ENCODE data around the gene TEKT1. TPM values are rescaled to one million over a fixed set of nuclear protein-coding genes. Genes with fewer than 3 reads are reported as not detected.
A peak's percentile ranks its signal among the peaks of the same experiment; 100 is the strongest.

Gene TEKT1
- total and polyA plus RNA-seq, 9 donors = 0.07 to 0.43 (median 0.18) TPM; not detected in 5

GRCh38 chr17:6772016-6772415 lies 59.5 kb downstream of the TEKT1 start:
- WGBS (ENCODE audit: insufficient coverage) = no CpG with 5 or more reads among the region's 1 CpG
- Histone ChIP-seq H3K27me3 (ENCODE audit: control insufficient read depth, insufficient read depth, low read length) (peaks cover 20% of the 10 kb centered on the region), H3K27ac (ENCODE audit: low read length) (no peak overlapping the region), H3K4me1 (ENCODE audit: control insufficient read depth, insufficient read depth, low read length) (no peaks in the 10 kb centered on the region), H3K9me3 (replicated peaks; ENCODE audit: control insufficient read depth, low read depth, low read length) (peaks cover 44% of the 10 kb centered on the region), H3K4me3 (ENCODE audit: low read length) (no peak overlapping the region), H3K36me3 (ENCODE audit: control insufficient read depth, insufficient read depth, low read length) (peaks cover 37% of the 10 kb centered on the region)
- DNase-seq = no peak

- peaks cover 36% of the 10 kb centered on the region for H3K9me3 ChIP-seq (replicated peaks; ENCODE audit: control insufficient read depth, low read depth, low read length)
- H3K4me1 ChIP-seq (ENCODE audit: control insufficient read depth, insufficient read depth, low read length) = no peaks in the 10 kb centered on the region
- no CpG with 5 or more reads among the region's 2 CpGs for WGBS (ENCODE audit: insufficient coverage)
- H3K27me3 ChIP-seq (ENCODE audit: control insufficient read depth, insufficient read depth, low read length) = no peaks in the 10 kb centered on the region
- H3K36me3 ChIP-seq (ENCODE audit: control insufficient read depth, insufficient read depth, low read length) = peaks cover 55% of the 10 kb centered on the region
- H3K27ac ChIP-seq (ENCODE audit: low read length) = no peak overlapping the region
- no peak for DNase-seq
- no peak overlapping the region for H3K4me3 ChIP-seq (ENCODE audit: low read length)
These were observed 63.1 kb downstream of the TEKT1 start for GRCh38 chr17:6768447-6768846.

- Histone ChIP-seq H3K27me3 (ENCODE audit: control insufficient read depth, insufficient read depth, low read length) (no peaks in the 10 kb centered on the region), H3K9me3 (replicated peaks; ENCODE audit: control insufficient read depth, low read depth, low read length) (peaks cover 5% of the 10 kb centered on the region), H3K4me1 (ENCODE audit: control insufficient read depth, insufficient read depth, low read length) (peaks cover 7% of the 10 kb centered on the region), H3K27ac (ENCODE audit: low read length) (no peak overlapping the region), H3K36me3 (ENCODE audit: control insufficient read depth, insufficient read depth, low read length) (peaks cover 54% of the 10 kb centered on the region), H3K4me3 (ENCODE audit: low read length) (no peak overlapping the region)
- no peak for DNase-seq
- 70% methylated on average over 2 of the region's 8 CpGs for WGBS (ENCODE audit: insufficient coverage)
These were observed 69.8 kb downstream of the TEKT1 start for GRCh38 chr17:6761779-6762178.

- Histone ChIP-seq H3K4me1 (ENCODE audit: control insufficient read depth, insufficient read depth, low read length) (peaks cover 28% of the 10 kb centered on the region), H3K4me3 (ENCODE audit: low read length) (no peak overlapping the region), H3K36me3 (ENCODE audit: control insufficient read depth, insufficient read depth, low read length) (peaks cover 35% of the 10 kb centered on the region)
These were observed 73.8 kb downstream of the TEKT1 start for GRCh38 chr17:6757747-6758146.

GRCh38 chr17:6756425-6757031 lies 75.0 kb downstream of the TEKT1 start:
- peak overlapping the region; percentile 69 for H3K4me3 ChIP-seq (ENCODE audit: low read length)
- H3K4me1 ChIP-seq (ENCODE audit: control insufficient read depth, insufficient read depth, low read length) = peaks cover 36% of the 10 kb centered on the region
- 71% methylated on average over 4 of the region's 13 CpGs for WGBS (ENCODE audit: insufficient coverage)
- peaks cover 28% of the 10 kb centered on the region for H3K36me3 ChIP-seq (ENCODE audit: control insufficient read depth, insufficient read depth, low read length)
- peak overlapping the region; percentile 95 for H3K27ac ChIP-seq (ENCODE audit: low read length)
- no peaks in the 10 kb centered on the region for H3K27me3 ChIP-seq (ENCODE audit: control insufficient read depth, insufficient read depth, low read length)
- H3K9me3 ChIP-seq (replicated peaks; ENCODE audit: control insufficient read depth, low read depth, low read length) = no peaks in the 10 kb centered on the region
- no peak for DNase-seq

More at GRCh38 chr17:6757747-6758146, 73.8 kb downstream of the TEKT1 start:
- Histone ChIP-seq H3K27me3 (ENCODE audit: control insufficient read depth, insufficient read depth, low read length) (no peaks in the 10 kb centered on the region), H3K9me3 (replicated peaks; ENCODE audit: control insufficient read depth, low read depth, low read length) (no peaks in the 10 kb centered on the region), H3K27ac (ENCODE audit: low read length) (no peak overlapping the region)
- no peak for DNase-seq
- 100% methylated on average over 1 of the region's 2 CpGs for WGBS (ENCODE audit: insufficient coverage)

GRCh38 chr17:6755731-6756184 lies 75.8 kb downstream of the TEKT1 start, which contains the start of gene XAF1:
TSS of gene XAF1 (plus strand) at chr17:6756046. CDS start at chr17:6756079, 33 bp downstream.
- Histone ChIP-seq H3K9me3 (replicated peaks; ENCODE audit: control insufficient read depth, low read depth, low read length) (no peaks in the 10 kb centered on the region), H3K27ac (ENCODE audit: low read length) (peak within 1 kb of the TSS; percentile 95), H3K36me3 (ENCODE audit: control insufficient read depth, insufficient read depth, low read length) (peaks cover 26% of the 10 kb centered on the region), H3K4me1 (ENCODE audit: control insufficient read depth, insufficient read depth, low read length) (peaks cover 36% of the 10 kb centered on the region), H3K4me3 (ENCODE audit: low read length) (peak within 1 kb of the TSS; percentile 69), H3K27me3 (ENCODE audit: control insufficient read depth, insufficient read depth, low read length) (no peaks in the 10 kb centered on the region)
- 32% methylated on average over 12 of the region's 14 CpGs for WGBS (ENCODE audit: insufficient coverage)
- peak; percentile 81 for DNase-seq

- Histone ChIP-seq H3K36me3 (ENCODE audit: control insufficient read depth, insufficient read depth, low read length) (peaks cover 22% of the 10 kb centered on the region), H3K27me3 (ENCODE audit: control insufficient read depth, insufficient read depth, low read length) (no peaks in the 10 kb centered on the region), H3K9me3 (replicated peaks; ENCODE audit: control insufficient read depth, low read depth, low read length) (no peaks in the 10 kb centered on the region), H3K4me1 (ENCODE audit: control insufficient read depth, insufficient read depth, low read length) (peaks cover 36% of the 10 kb centered on the region), H3K27ac (ENCODE audit: low read length) (peak overlapping the region; percentile 95), H3K4me3 (ENCODE audit: low read length) (peak overlapping the region; percentile 69)
- peak; percentile 41 for DNase-seq
- 31% methylated on average over 2 of the region's 5 CpGs for WGBS (ENCODE audit: insufficient coverage)
These were observed 76.2 kb downstream of the TEKT1 start for GRCh38 chr17:6755281-6755680.

- Histone ChIP-seq H3K4me1 (ENCODE audit: control insufficient read depth, insufficient read depth, low read length) (peaks cover 36% of the 10 kb centered on the region), H3K4me3 (ENCODE audit: low read length) (no peak overlapping the region), H3K27me3 (ENCODE audit: control insufficient read depth, insufficient read depth, low read length) (no peaks in the 10 kb centered on the region), H3K36me3 (ENCODE audit: control insufficient read depth, insufficient read depth, low read length) (peaks cover 9% of the 10 kb centered on the region), H3K9me3 (replicated peaks; ENCODE audit: control insufficient read depth, low read depth, low read length) (no peaks in the 10 kb centered on the region), H3K27ac (ENCODE audit: low read length) (peak overlapping the region; percentile 79)
- peak; percentile 14 for DNase-seq
- no CpG with 5 or more reads among the region's 6 CpGs for WGBS (ENCODE audit: insufficient coverage)
These were observed 78.0 kb downstream of the TEKT1 start for GRCh38 chr17:6753546-6753945.

- Histone ChIP-seq H3K27me3 (ENCODE audit: control insufficient read depth, insufficient read depth, low read length) (no peaks in the 10 kb centered on the region), H3K4me3 (ENCODE audit: low read length) (no peak overlapping the region), H3K4me1 (ENCODE audit: control insufficient read depth, insufficient read depth, low read length) (peaks cover 33% of the 10 kb centered on the region), H3K27ac (ENCODE audit: low read length) (peak overlapping the region; percentile 79), H3K9me3 (replicated peaks; ENCODE audit: control insufficient read depth, low read depth, low read length) (no peaks in the 10 kb centered on the region), H3K36me3 (ENCODE audit: control insufficient read depth, insufficient read depth, low read length) (peaks cover 5% of the 10 kb centered on the region)
- WGBS (ENCODE audit: insufficient coverage) = 34% methylated on average over 4 of the region's 9 CpGs
- peak; percentile 64 for DNase-seq
These were observed 78.5 kb downstream of the TEKT1 start for GRCh38 chr17:6753006-6753445.

GRCh38 chr17:6752068-6752909 lies 79.2 kb downstream of the TEKT1 start:
- Histone ChIP-seq H3K4me1 (ENCODE audit: control insufficient read depth, insufficient read depth, low read length) (peaks cover 32% of the 10 kb centered on the region), H3K4me3 (ENCODE audit: low read length) (no peak overlapping the region)
- 7% methylated on average over 3 of the region's 7 CpGs for WGBS (ENCODE audit: insufficient coverage)

More at GRCh38 chr17:6752068-6752909, 79.2 kb downstream of the TEKT1 start:
- peak overlapping the region; percentile 79 for H3K27ac ChIP-seq (ENCODE audit: low read length)
- H3K27me3 ChIP-seq (ENCODE audit: control insufficient read depth, insufficient read depth, low read length) = no peaks in the 10 kb centered on the region
- peak; percentile 64 for DNase-seq
- no peaks in the 10 kb centered on the region for H3K36me3 ChIP-seq (ENCODE audit: control insufficient read depth, insufficient read depth, low read length)
- H3K9me3 ChIP-seq (replicated peaks; ENCODE audit: control insufficient read depth, low read depth, low read length) = no peaks in the 10 kb centered on the region

Measured in muscle of leg (tissue), 11 donors.